Measurements from ENCODE around the gene ADK. TPM values are rescaled to one million over a fixed set of nuclear protein-coding genes. Genes with fewer than 3 reads are reported as not detected.

ADK gene
- total and polyA plus RNA-seq, 2 donors from 2014 or later: 33.0 to 38.3 TPM

DNA sequence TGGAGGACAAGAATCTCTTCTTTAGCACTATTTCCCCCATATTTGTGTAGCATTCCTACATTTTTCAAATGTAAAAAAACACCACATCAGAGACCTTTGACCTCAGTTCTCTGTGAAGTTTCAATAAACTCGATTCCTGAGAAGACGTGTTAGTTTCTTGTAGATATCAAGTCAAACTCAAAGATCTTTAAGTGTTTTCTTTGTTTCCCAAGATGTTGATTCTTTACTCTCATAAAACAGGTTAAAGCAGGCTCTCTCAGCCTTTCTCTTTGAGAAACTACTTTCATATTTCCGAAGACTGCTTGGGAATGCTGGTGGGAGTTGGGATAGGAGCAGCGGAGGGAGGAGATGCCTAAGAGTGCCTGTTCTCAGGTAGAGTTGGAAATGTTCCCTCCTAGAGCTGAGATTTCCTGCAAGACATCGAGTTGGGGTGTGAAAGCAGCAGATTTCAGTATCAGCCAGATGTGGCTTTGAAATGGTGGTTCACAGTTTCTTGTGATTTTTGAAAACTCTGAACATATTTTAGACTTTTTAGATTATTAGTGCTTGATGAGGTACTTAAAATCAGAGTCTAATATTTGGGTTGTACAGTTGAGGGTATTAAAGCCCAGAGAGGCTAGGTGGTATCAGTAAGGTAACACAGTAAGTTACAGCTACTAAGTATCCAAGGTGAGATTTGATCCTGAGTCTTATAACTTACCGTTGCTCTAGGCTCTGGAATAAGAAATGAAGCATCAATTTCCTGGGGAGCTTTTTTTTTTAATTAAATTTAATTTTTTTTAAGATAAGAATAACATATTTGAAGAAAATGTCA is 13.9 kb downstream of the ADK start:
- no peaks in the 10 kb centered on the region for H3K27me3 ChIP-seq (ENCODE audit: control insufficient read depth, insufficient read depth, low read length)
- H3K4me1 ChIP-seq (ENCODE audit: control insufficient read depth in 2 of 3, insufficient read depth in 2 of 3, low read depth in 1 of 3, low read length in 3 of 3): no peaks in the 10 kb centered on the region
- no peak overlapping the region for H3K4me3 ChIP-seq (ENCODE audit: low read length in 3 of 3)
- H3K9ac ChIP-seq (ENCODE audit: low read length in 3 of 3): no peak overlapping the region
- FAIRE-seq (no peak), DNase-seq (no peak)
- intact Hi-C loops (cut with DNase I): no loop called here
- no peaks in the 10 kb centered on the region for H3K36me3 ChIP-seq (ENCODE audit: control insufficient read depth in 2 of 3, insufficient read depth in 3 of 3, low read length in 3 of 3)
- TF ChIP-seq, protein P1, sequence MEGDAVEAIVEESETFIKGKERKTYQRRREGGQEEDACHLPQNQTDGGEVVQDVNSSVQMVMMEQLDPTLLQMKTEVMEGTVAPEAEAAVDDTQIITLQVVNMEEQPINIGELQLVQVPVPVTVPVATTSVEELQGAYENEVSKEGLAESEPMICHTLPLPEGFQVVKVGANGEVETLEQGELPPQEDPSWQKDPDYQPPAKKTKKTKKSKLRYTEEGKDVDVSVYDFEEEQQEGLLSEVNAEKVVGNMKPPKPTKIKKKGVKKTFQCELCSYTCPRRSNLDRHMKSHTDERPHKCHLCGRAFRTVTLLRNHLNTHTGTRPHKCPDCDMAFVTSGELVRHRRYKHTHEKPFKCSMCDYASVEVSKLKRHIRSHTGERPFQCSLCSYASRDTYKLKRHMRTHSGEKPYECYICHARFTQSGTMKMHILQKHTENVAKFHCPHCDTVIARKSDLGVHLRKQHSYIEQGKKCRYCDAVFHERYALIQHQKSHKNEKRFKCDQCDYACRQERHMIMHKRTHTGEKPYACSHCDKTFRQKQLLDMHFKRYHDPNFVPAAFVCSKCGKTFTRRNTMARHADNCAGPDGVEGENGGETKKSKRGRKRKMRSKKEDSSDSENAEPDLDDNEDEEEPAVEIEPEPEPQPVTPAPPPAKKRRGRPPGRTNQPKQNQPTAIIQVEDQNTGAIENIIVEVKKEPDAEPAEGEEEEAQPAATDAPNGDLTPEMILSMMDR (IDR thresholded peaks at IDR 0.05; ENCODE audit: borderline replicate concordance, extremely low read depth, insufficient read depth): no peak
- H3K27ac ChIP-seq (ENCODE audit: low read depth in 2 of 2, low read length in 2 of 2): no peak overlapping the region
- H3K9me3 ChIP-seq (ENCODE audit: control insufficient read depth in 2 of 3, insufficient read depth in 1 of 3, low read length in 3 of 3): no peaks in the 10 kb centered on the region

DNA sequence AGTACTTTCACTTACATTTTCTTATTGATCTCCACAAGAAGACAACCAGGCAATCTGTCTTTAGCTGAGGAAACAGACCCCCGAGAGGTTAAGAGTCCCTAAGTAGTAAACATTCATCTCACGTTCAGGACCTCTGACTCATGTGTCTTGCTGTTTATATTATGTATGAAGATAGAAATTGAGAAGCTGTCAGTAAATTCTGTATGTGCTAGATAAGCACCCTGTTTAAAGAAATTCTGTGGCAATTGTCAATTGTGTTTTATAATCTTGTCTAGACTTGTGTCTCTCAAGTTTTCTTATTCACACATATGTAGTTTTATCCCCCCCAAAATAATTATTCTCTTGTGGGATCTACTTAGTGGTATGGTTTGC is 14.5 kb downstream of the ADK start:
- H3K4me1 ChIP-seq (ENCODE audit: control insufficient read depth in 2 of 3, insufficient read depth in 2 of 3, low read depth in 1 of 3, low read length in 3 of 3): no peaks in the 10 kb centered on the region
- no peak overlapping the region for H3K9ac ChIP-seq (ENCODE audit: low read length in 3 of 3)
- no peak overlapping the region for H3K4me3 ChIP-seq (ENCODE audit: low read length in 3 of 3)
- intact Hi-C loops (cut with DNase I): no loop called here
- TF ChIP-seq, protein P1 (IDR thresholded peaks at IDR 0.05; ENCODE audit: borderline replicate concordance, extremely low read depth, insufficient read depth): no peak
- FAIRE-seq: no peak
- no peaks in the 10 kb centered on the region for H3K27me3 ChIP-seq (ENCODE audit: control insufficient read depth, insufficient read depth, low read length)
- H3K27ac ChIP-seq (ENCODE audit: low read depth in 2 of 2, low read length in 2 of 2): no peak overlapping the region
- DNase-seq: no peak
- no peaks in the 10 kb centered on the region for H3K9me3 ChIP-seq (ENCODE audit: control insufficient read depth in 2 of 3, insufficient read depth in 1 of 3, low read length in 3 of 3)
- no peaks in the 10 kb centered on the region for H3K36me3 ChIP-seq (ENCODE audit: control insufficient read depth in 2 of 3, insufficient read depth in 3 of 3, low read length in 3 of 3)

DNA sequence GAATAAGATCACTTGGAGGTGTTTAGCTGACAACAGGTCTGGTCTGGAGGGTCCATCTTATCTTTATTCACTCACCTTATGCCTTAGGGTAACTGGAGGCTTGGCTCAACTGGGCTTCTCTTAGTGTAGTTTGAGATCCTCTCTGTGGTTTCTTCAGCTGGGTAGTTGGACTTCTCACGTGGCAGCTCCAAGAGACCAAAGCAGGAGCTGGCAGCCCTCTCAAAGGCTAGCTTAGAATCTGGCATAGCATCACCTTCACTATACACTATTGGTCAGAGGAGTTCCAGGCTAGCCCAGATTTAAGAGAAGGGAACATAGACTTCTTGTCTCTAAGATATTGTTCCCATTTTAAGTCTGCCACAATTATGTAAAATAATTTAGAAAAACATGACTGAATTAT is 16.4 kb downstream of the ADK start:
- Histone ChIP-seq H3K4me3 (ENCODE audit: low read length in 3 of 3) (no peak overlapping the region), H3K9ac (ENCODE audit: low read length in 3 of 3) (no peak overlapping the region), H3K27ac (ENCODE audit: low read depth in 2 of 2, low read length in 2 of 2) (no peak overlapping the region), H3K36me3 (ENCODE audit: control insufficient read depth in 2 of 3, insufficient read depth in 3 of 3, low read length in 3 of 3) (no peaks in the 10 kb centered on the region), H3K4me1 (ENCODE audit: control insufficient read depth in 2 of 3, insufficient read depth in 2 of 3, low read depth in 1 of 3, low read length in 3 of 3) (no peaks in the 10 kb centered on the region), H3K27me3 (ENCODE audit: control insufficient read depth, insufficient read depth, low read length) (no peaks in the 10 kb centered on the region), H3K9me3 (ENCODE audit: control insufficient read depth in 2 of 3, insufficient read depth in 1 of 3, low read length in 3 of 3) (no peaks in the 10 kb centered on the region)
- intact Hi-C loops (cut with DNase I): no loop called here
- DNase-seq (no peak), FAIRE-seq (no peak)
- TF ChIP-seq, protein P1 (IDR thresholded peaks at IDR 0.05; ENCODE audit: borderline replicate concordance, extremely low read depth, insufficient read depth): no peak
